Measurements from ENCODE around the gene STAT1. TPM values are rescaled to one million over a fixed set of nuclear protein-coding genes. Genes with fewer than 3 reads are reported as not detected.

STAT1 gene
- total and polyA plus RNA-seq, 9 of the 15 experiments (the other 6 are each of a cell fraction or from before 2014, with no cell fraction given), result 8.7 to 34.4 (median 26.8) TPM

GRCh38 chr2:191063584-191063983, 49.6 kb upstream of the STAT1 start (continued):
- no peak for TF ChIP-seq SREBF2 (CRISPR knock-in tag; IDR thresholded peaks at IDR 0.05)
- no peak for TF ChIP-seq KAT2B (IDR thresholded peaks at IDR 0.05; ENCODE audit: low read depth, low read length)
- TF ChIP-seq BRD4 (IDR thresholded peaks at IDR 0.05), result no peak
- TF ChIP-seq ZKSCAN1 (IDR thresholded peaks at IDR 0.05; ENCODE audit: low read depth, low read length), result no peak
- no peak for TF ChIP-seq GABPB2 (CRISPR knock-in tag; conservative IDR thresholded peaks at IDR 0.05)
- TF ChIP-seq ZKSCAN3 (CRISPR knock-in tag; IDR thresholded peaks at IDR 0.05), result no peak

GRCh38 chr2:191061381-191061980, 47.5 kb upstream of the STAT1 start:
- WGBS (ENCODE audit: insufficient coverage, low coverage, missing lambda C conversion rate), result 0% methylated on average over 4 of the region's 4 CpGs
- POLR2A ChIA-PET, result interaction anchor here (1.0 to 2.0 kb wide), 2 partner anchors 10 to 11 kb away, joined by 4 to 6 read pairs; no protein-coding TSS in a partner anchor
- TF ChIP-seq ZFP1 (CRISPR knock-in tag; IDR thresholded peaks at IDR 0.05), result no peak
- no peak for TF ChIP-seq DACH1 (IDR thresholded peaks at IDR 0.05; ENCODE audit: partially characterized antibody)
- no peak for TF ChIP-seq MBD2 (IDR thresholded peaks at IDR 0.05; ENCODE audit: borderline replicate concordance, low read depth)
- no peak for TF ChIP-seq CUX1 (CRISPR knock-in tag; IDR thresholded peaks at IDR 0.05)
- no peak for TF ChIP-seq DDX20 (tag; IDR thresholded peaks at IDR 0.05; ENCODE audit: low read depth)
- TF ChIP-seq ZNF232 (CRISPR knock-in tag; IDR thresholded peaks at IDR 0.05), result no peak
- CTCF ChIA-PET (ENCODE audit: low intra/inter-chr PET ratio), result no interaction called here
- Histone ChIP-seq H3K36me3 (ENCODE audit: control insufficient read depth, insufficient read depth, low read length) (no peaks in the 10 kb centered on the region), H3K4me1 (replicated peaks in 1 of 2; ENCODE audit: control insufficient read depth in 2 of 2, insufficient read depth in 2 of 2, low read length in 2 of 2) (no peaks in the 10 kb centered on the region), H3K27me3 (ENCODE audit: control insufficient read depth in 2 of 2, insufficient read depth in 2 of 2, low read length in 2 of 2) (no peaks in the 10 kb centered on the region), H3K9ac (ENCODE audit: insufficient read depth in 1 of 2, low read depth in 2 of 2, low read length in 2 of 2) (no peak overlapping the region), H3K27ac (ENCODE audit: extremely low read depth, low read depth, low read length) (no peak overlapping the region), H2AFZ (ENCODE audit: low read depth, low read length) (no peak overlapping the region), H3K4me3 (no peak overlapping the region), H3K79me2 (ENCODE audit: control insufficient read depth, insufficient read depth, low read length) (no peaks in the 10 kb centered on the region), H3K4me2 (ENCODE audit: insufficient read depth, low read length) (no peak overlapping the region), H3K9me3 (replicated peaks; ENCODE audit: control insufficient read depth, insufficient read depth, low read depth, low read length) (no peaks in the 10 kb centered on the region), H4K20me1 (replicated peaks; ENCODE audit: control insufficient read depth, insufficient read depth, low read length) (no peaks in the 10 kb centered on the region), H3K9me1 (ENCODE audit: control insufficient read depth, insufficient read depth, low read length) (no peaks in the 10 kb centered on the region)
- ATAC-seq (no peak), DNase-seq (ENCODE audit: extremely low read depth in 1 of 4, low spot score in 3 of 4) (no peak), FAIRE-seq (no peak)
- no TSS peak for BruUV-seq (replicated peaks)
- intact Hi-C loops (cut with micrococcal nuclease), result no loop called here
- in situ Hi-C loops (cut with MboI), result no loop called here

All from K562 (cell line).